ENCODE data around the gene PTPRN2.
"Not testable (repeated sequence)": the region's sequence is repeated elsewhere in the genome, so short reads cannot be mapped to it uniquely, and the experiment has no call there.

PTPRN2 gene

GRCh38 chr7:157489870-157490269, 1097.8 kb downstream of the PTPRN2 start:
- H3K27ac ChIP-seq (ENCODE audit: low read depth, low read length); H3K27me3 ChIP-seq (ENCODE audit: control insufficient read depth in 1 of 2, insufficient read depth in 2 of 2, low read length in 2 of 2); H3K9ac ChIP-seq (ENCODE audit: low read length); H3K36me3 ChIP-seq (ENCODE audit: insufficient read depth, low read length); H3K4me1 ChIP-seq (ENCODE audit: insufficient read depth, low read length); H3K4me3 ChIP-seq (ENCODE audit: low read depth in 1 of 2, low read length in 2 of 2); H3K9me3 ChIP-seq (ENCODE audit: low read length): not testable (repeated sequence)

All from muscle layer of colon (tissue), 2 donors.